LoVo (cell line): ENCODE results near the gene MAP3K5.

Experiments
- DNase-seq: peaks from one replicate; pipeline ENCODE4 v3.0.0-alpha.2; 2016; ENCODE audit warnings: low spot score

The MAP3K5 gene

GRCh38 chr6:136538836-136539235 is 253.4 kb downstream of the MAP3K5 start:
- DNase-seq = no peak

GRCh38 chr6:136535880-136536650 is 256.2 kb downstream of the MAP3K5 start:
- no peak for DNase-seq

- DNase-seq = no peak
These were observed 257.1 kb downstream of the MAP3K5 start for GRCh38 chr6:136535017-136535765.

GRCh38 chr6:136534268-136534667 is 258.0 kb downstream of the MAP3K5 start:
- no peak for DNase-seq

- DNase-seq = no peak
These were observed 258.8 kb downstream of the MAP3K5 start for GRCh38 chr6:136533487-136533886.

- no peak for DNase-seq
These were observed 260.2 kb downstream of the MAP3K5 start for GRCh38 chr6:136532030-136532429.

GRCh38 chr6:136529710-136530109 is 262.6 kb downstream of the MAP3K5 start:
- DNase-seq = no peak

GRCh38 chr6:136528477-136528876 is 263.8 kb downstream of the MAP3K5 start:
- no peak for DNase-seq

- no peak for DNase-seq
These were observed 264.4 kb downstream of the MAP3K5 start for GRCh38 chr6:136527831-136528230.

- no peak for DNase-seq
These were observed 265.3 kb downstream of the MAP3K5 start for GRCh38 chr6:136526937-136527336.

GRCh38 chr6:136526196-136526930 is 265.9 kb downstream of the MAP3K5 start:
- DNase-seq = no peak

- no peak for DNase-seq
These were observed 266.6 kb downstream of the MAP3K5 start for GRCh38 chr6:136525586-136526195.

- no peak for DNase-seq
These were observed 267.3 kb downstream of the MAP3K5 start for GRCh38 chr6:136524936-136525413.

- DNase-seq = no peak
These were observed 267.8 kb downstream of the MAP3K5 start for GRCh38 chr6:136524339-136524935.

- no peak for DNase-seq
These were observed 269.1 kb downstream of the MAP3K5 start for GRCh38 chr6:136523196-136523595.

GRCh38 chr6:136522636-136523035 is 269.6 kb downstream of the MAP3K5 start:
- no peak for DNase-seq

GRCh38 chr6:136521911-136522310 is 270.4 kb downstream of the MAP3K5 start:
- no peak for DNase-seq

- no peak for DNase-seq
These were observed 270.9 kb downstream of the MAP3K5 start for GRCh38 chr6:136521427-136521826.

- DNase-seq = no peak
These were observed 271.8 kb downstream of the MAP3K5 start for GRCh38 chr6:136520517-136520916.

GRCh38 chr6:136517582-136517981 is 274.7 kb downstream of the MAP3K5 start:
- no peak for DNase-seq

GRCh38 chr6:136517002-136517401 is 275.3 kb downstream of the MAP3K5 start:
- no peak for DNase-seq

GRCh38 chr6:136514591-136514990 is 277.7 kb downstream of the MAP3K5 start:
- DNase-seq = no peak
